GM19025 (cell line): ENCODE data around the gene IGFBP1.
"Not testable (repeated sequence)": the region's sequence is repeated elsewhere in the genome, so short reads cannot be mapped to it uniquely, and the experiment has no call there.

Experiments used
- ATAC-seq: cut with Tn5 transposase; IDR thresholded peaks from one replicate; pipeline ENCODE4 v1.9.1; 2021; ENCODE audit warnings: mild to moderate bottlenecking, low read depth, moderate library complexity; ENCODE audit not compliant: unreplicated experiment

The IGFBP1 gene

DNA sequence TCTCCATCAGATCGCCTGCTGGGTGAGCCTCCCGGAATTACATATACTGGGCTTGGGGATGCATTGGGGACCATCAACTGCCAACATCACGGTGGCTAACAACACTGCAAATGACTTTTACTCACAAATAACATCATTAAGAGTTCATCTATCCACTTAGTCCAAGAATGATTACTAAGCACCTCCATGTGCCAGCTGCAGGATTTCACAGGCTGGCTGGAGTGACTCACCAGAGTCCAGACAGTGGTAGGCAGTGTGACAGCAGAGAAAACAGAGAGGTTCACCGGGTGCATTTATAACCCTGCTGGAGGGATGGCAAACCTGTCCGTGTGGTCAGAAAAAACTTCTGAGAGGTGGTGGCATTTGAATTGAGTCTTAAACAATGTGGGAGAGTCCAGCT, 36.0 kb downstream of the IGFBP1 start:
- ATAC-seq = no peak

GRCh38 chr7:45927721-45928120, 39.4 kb downstream of the IGFBP1 start:
- no peak for ATAC-seq

GRCh38 chr7:45930967-45931366, 42.7 kb downstream of the IGFBP1 start:
- ATAC-seq = no peak

- ATAC-seq = no peak
Observed at GRCh38 chr7:45937301-45937700, 49.0 kb downstream of the IGFBP1 start.

GRCh38 chr7:45937862-45938261, 49.6 kb downstream of the IGFBP1 start:
- no peak for ATAC-seq

DNA sequence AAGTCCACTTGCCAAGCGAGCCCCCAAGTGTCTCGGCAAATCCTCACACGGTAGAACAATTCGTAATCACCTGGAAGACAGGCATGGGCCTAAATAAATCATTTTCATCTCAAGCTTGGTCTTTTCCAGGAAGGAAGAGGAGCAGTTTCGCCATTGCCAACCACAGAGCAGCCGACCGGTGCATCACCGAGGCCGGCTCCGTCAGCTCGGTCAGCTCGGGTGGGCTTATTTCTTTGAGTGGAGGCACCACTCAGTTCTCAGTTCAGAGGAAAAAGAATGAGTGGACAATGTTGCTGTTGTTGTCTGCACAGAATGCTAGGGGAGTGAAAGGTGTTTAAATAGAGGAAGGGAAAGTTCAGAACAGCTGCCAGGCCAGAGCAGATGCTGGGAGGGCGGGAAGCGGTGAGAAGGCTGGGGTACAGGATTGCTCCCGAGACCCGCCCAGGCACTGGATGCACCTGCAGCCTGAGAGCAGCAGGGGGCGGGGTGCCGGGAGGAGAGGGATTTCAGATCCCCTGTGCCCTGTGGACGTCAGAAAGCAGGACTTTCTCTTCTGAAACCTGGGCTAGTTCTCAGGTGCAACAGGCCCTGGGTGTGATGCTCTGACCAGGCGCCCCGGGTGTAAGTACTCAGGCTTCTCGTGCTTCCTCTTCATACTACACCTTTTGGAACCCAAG, 50.5 kb downstream of the IGFBP1 start:
- ATAC-seq = no peak

DNA sequence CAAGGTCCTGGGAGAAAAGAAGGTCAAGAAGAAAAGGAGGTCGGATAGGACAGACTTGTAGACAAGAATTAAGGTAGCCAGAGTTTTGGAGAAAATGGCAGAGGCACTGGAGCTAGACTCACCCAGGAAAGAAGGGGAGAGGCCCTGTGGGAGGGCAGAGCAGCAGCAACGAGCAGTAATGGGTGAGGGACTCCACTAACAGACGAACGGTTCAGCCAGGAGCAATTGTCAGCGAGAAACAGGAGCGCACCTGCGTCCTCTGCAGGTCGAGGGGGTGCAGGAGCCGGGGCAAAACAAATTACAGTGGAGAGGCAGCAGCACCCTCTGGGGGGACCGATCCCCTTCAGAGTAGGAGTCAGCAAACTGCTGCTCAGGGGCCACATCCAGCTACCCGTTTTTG, 51.3 kb downstream of the IGFBP1 start:
- no peak for ATAC-seq

DNA sequence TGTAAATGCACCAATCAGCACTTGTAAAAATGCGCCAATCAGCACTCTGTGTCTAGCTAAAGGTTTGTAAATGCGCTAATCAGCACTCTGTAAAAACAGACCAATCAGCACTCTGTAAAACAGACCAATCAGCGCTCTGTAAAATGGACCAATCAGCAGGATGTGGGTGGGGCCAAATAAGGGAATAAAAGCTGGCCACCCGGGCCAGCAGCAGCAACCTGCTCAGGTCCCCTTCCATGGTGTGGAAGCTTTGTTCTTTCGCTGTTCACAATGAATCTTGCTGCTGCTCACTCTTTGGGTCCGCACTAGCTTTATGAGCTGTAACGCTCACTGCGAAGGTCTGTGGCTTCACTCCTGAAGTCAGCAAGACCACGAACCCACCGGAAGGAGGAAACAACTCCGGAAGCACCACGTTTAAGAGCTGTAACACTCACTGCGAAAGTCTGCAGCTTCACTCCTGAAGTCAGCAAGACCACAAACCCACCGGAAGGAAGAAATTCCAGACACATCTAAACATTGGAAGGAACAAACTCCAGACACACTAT, 52.0 kb downstream of the IGFBP1 start:
- ATAC-seq = not testable (repeated sequence)

GRCh38 chr7:45940939-45941338, 52.7 kb downstream of the IGFBP1 start:
- no peak for ATAC-seq
